ENCODE measurements around the gene TRAF1. TPM values are rescaled to one million over a fixed set of nuclear protein-coding genes. Genes with fewer than 3 reads are reported as not detected.

The TRAF1 gene
- total RNA-seq, 3 donors from 2014 or later (not counting 1 experiment from before 2014, with no cell fraction given) = 23.4 to 33.9 (median 30.5) TPM

- TF ChIP-seq CTCF (IDR thresholded peaks at IDR 0.05) = no peak
- intact Hi-C loops (cut with micrococcal nuclease) = no loop called here
- WGBS (ENCODE audit: insufficient coverage) = 77% methylated on average over 8 of the region's 8 CpGs
- peaks cover 86% of the 10 kb centered on the region for H3K4me1 ChIP-seq (ENCODE audit: control insufficient read depth, insufficient read depth, low read length)
- no peak overlapping the region for H3K4me3 ChIP-seq (ENCODE audit: low read length)
- Mint-ChIP-seq H3K9me3 (no peaks in the 10 kb centered on the region), H3K4me3 (peak overlapping the region; percentile 28), H3K27ac (peak overlapping the region in 1 of 2 donors; percentile 99), H3K27me3 (ENCODE audit: low read depth in 2 of 2) (no peaks in the 10 kb centered on the region), H3K4me1 (peaks cover 64 to 66% of the 10 kb centered on the region in 2 donors), H3K36me3 (no peaks in the 10 kb centered on the region)
- ATAC-seq (no peak), DNase-seq (peak in 1 of 2 donors; percentile 47)
- H3K27ac ChIP-seq (ENCODE audit: low read length) = no peak overlapping the region
- no peaks in the 10 kb centered on the region for H3K9me3 ChIP-seq (ENCODE audit: control insufficient read depth, insufficient read depth, low read length)
- no peaks in the 10 kb centered on the region for H3K27me3 ChIP-seq (ENCODE audit: control insufficient read depth, insufficient read depth, low read length)
- H3K36me3 ChIP-seq (ENCODE audit: control insufficient read depth, insufficient read depth, low read length) = peaks cover 26% of the 10 kb centered on the region
These were observed 4.9 kb downstream of the TRAF1 start for GRCh38 chr9:120921661-120922181.

- Histone ChIP-seq H3K4me1 (ENCODE audit: control insufficient read depth, insufficient read depth, low read length) (peaks cover 85% of the 10 kb centered on the region), H3K4me3 (ENCODE audit: low read length) (no peak overlapping the region), H3K36me3 (ENCODE audit: control insufficient read depth, insufficient read depth, low read length) (peaks cover 28% of the 10 kb centered on the region), H3K27me3 (ENCODE audit: control insufficient read depth, insufficient read depth, low read length) (no peaks in the 10 kb centered on the region), H3K27ac (ENCODE audit: low read length) (no peak overlapping the region), H3K9me3 (ENCODE audit: control insufficient read depth, insufficient read depth, low read length) (no peaks in the 10 kb centered on the region)
- Mint-ChIP-seq H3K36me3 (no peaks in the 10 kb centered on the region), H3K4me1 (peaks cover 55 to 65% of the 10 kb centered on the region in 2 donors), H3K4me3 (no peak overlapping the region), H3K27ac (peak overlapping the region; percentile 82 to 99), H3K27me3 (ENCODE audit: low read depth in 2 of 2) (no peaks in the 10 kb centered on the region), H3K9me3 (no peaks in the 10 kb centered on the region)
- DNase-seq = no peak
- ATAC-seq = no peak
- intact Hi-C loops (cut with micrococcal nuclease) = no loop called here
- 50% methylated on average over 2 of the region's 3 CpGs for WGBS (ENCODE audit: insufficient coverage)
- no peak for TF ChIP-seq CTCF (IDR thresholded peaks at IDR 0.05)
These were observed 5.8 kb downstream of the TRAF1 start for GRCh38 chr9:120920806-120921178.

- peaks cover 31% of the 10 kb centered on the region for H3K36me3 ChIP-seq (ENCODE audit: control insufficient read depth, insufficient read depth, low read length)
- no peak for TF ChIP-seq CTCF (IDR thresholded peaks at IDR 0.05)
- Mint-ChIP-seq H3K4me3 (peak overlapping the region; percentile 72), H3K36me3 (no peaks in the 10 kb centered on the region), H3K27ac (peak overlapping the region; percentile 82 to 84), H3K4me1 (peaks cover 48 to 58% of the 10 kb centered on the region in 2 donors), H3K9me3 (no peaks in the 10 kb centered on the region), H3K27me3 (ENCODE audit: low read depth in 2 of 2) (no peaks in the 10 kb centered on the region)
- DNase-seq (peak in 1 of 2 donors; percentile 64), ATAC-seq (peak; percentile 43 to 62 (median 57))
- H3K4me3 ChIP-seq (ENCODE audit: low read length) = no peak overlapping the region
- peaks cover 82% of the 10 kb centered on the region for H3K4me1 ChIP-seq (ENCODE audit: control insufficient read depth, insufficient read depth, low read length)
- no peaks in the 10 kb centered on the region for H3K9me3 ChIP-seq (ENCODE audit: control insufficient read depth, insufficient read depth, low read length)
- peak overlapping the region; percentile 56 for H3K27ac ChIP-seq (ENCODE audit: low read length)
- intact Hi-C loops (cut with micrococcal nuclease) = no loop called here
- 30% methylated on average over 5 of the region's 6 CpGs for WGBS (ENCODE audit: insufficient coverage)
- no peaks in the 10 kb centered on the region for H3K27me3 ChIP-seq (ENCODE audit: control insufficient read depth, insufficient read depth, low read length)
These were observed 6.5 kb downstream of the TRAF1 start for GRCh38 chr9:120919843-120920805.
